ENCODE data around the gene PRELP.
"Not testable (repeated sequence)": the region's sequence is repeated elsewhere in the genome, so short reads cannot be mapped to it uniquely, and the experiment has no call there.

DNA sequence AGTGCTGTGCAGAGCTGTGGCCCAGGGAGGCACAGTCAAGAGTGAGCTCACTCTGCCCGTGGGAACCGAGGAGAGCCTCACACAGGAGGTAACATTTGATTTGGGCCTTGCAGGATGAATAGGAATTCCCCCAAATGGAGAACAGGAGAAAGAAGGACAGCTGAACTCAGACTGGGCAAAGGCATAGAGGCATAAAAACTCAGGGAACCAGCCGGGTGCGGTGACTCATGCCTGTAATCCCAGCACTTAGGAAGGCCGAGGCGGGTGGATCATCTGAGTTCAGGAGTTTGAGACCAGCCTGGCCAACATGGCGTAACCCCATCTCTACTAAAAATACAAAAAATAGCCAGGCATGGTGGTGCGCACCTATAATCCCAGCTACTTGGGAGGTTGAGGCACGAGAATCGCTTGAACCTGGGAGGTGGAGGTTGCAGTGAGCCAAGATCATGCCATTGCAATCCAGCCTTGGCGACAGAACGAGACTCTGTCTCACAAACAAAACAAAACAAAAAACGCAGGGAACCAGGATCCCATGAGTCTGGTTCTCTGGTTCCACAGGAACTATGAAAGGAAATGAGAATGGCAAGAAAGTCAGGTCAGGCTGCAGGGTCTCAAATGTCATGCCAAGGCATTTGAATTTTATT is 8.6 kb upstream of the PRELP start:
- TF ChIP-seq, protein P1, sequence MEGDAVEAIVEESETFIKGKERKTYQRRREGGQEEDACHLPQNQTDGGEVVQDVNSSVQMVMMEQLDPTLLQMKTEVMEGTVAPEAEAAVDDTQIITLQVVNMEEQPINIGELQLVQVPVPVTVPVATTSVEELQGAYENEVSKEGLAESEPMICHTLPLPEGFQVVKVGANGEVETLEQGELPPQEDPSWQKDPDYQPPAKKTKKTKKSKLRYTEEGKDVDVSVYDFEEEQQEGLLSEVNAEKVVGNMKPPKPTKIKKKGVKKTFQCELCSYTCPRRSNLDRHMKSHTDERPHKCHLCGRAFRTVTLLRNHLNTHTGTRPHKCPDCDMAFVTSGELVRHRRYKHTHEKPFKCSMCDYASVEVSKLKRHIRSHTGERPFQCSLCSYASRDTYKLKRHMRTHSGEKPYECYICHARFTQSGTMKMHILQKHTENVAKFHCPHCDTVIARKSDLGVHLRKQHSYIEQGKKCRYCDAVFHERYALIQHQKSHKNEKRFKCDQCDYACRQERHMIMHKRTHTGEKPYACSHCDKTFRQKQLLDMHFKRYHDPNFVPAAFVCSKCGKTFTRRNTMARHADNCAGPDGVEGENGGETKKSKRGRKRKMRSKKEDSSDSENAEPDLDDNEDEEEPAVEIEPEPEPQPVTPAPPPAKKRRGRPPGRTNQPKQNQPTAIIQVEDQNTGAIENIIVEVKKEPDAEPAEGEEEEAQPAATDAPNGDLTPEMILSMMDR (IDR thresholded peaks at IDR 0.05 in 8 of 11, conservative IDR thresholded peaks at IDR 0.05 in 3 of 11) = not testable (repeated sequence)
- not testable (repeated sequence) for TF ChIP-seq POLR2AphosphoS5, POLR2A (IDR thresholded peaks at IDR 0.05)

Measured in spleen (tissue), 7 donors.